HepG2 (cell line): ENCODE measurements around the gene GPR15. TPM values are rescaled to one million over a fixed set of nuclear protein-coding genes. Genes with fewer than 3 reads are reported as not detected.

Source experiments
- ATAC-seq: fragments of 200-7000 bp; cut with Tn5 transposase; 3 replicates; pipeline ENCODE4 v1.9.1; 2020; ENCODE audit warnings: mild to moderate bottlenecking, moderate library complexity
- BruUV-seq: library from RNA; stranded (reverse); fragments of 400-500 nt; replicated peaks from 2 replicates; lab custom pipeline; 2021; lab: Mats Ljungman, UMichigan
- CTCF ChIA-PET: fragments of 300-600 bp; formaldehyde crosslinking; extraction: SDS; loops from one replicate; lab custom pipeline; 2021; ENCODE audit warnings: low total read pairs, inconsistent platforms, low intra/inter-chr PET ratio; lab: Yijun Ruan, JAX
- POLR2A ChIA-PET: fragments of 350-600 bp; sonication (Branson Sonifier 250); formaldehyde crosslinking; loops from one replicate; lab custom pipeline; 2020; ENCODE audit warnings: antibody characterized with exemption, inconsistent platforms; lab: Yijun Ruan, JAX
- DNase-seq: peaks from one replicate; pipeline ENCODE4 v3.0.0-alpha.2; 2015; ENCODE audit warnings: low spot score
- FAIRE-seq: peaks from 3 replicates; lab custom pipeline; 2011; peaks lifted over from hg19 to GRCh38; lab: Jason Lieb, UNC
- H2AFZ ChIP-seq: one replicate; pipeline ENCODE4 v1.6.1; 2011; ENCODE audit warnings: low read length, inconsistent platforms
- H3K27ac ChIP-seq: fragments of 300-600 bp; 3 replicates; pipeline ENCODE4 v1.8.0; 2011; ENCODE audit warnings: mixed run types, mild to moderate bottlenecking, mixed read lengths, low read length, inconsistent platforms; ENCODE audit not compliant: insufficient read depth; ENCODE audit errors: extremely low read length
- H3K27me3 ChIP-seq, 2 experiments: fragments of 200-600 bp in 1 of 2; 2 replicates in 1 of 2; 3 replicates in 1 of 2; pipeline versions ENCODE4 v1.6.0 to v1.8.0; 2011; ENCODE audit warnings: low read length in 2 of 2, mild to moderate bottlenecking in 2 of 2, moderate library complexity in 2 of 2, inconsistent platforms in 1 of 2; ENCODE audit not compliant: insufficient read depth in 2 of 2, control insufficient read depth in 1 of 2
- H3K36me3 ChIP-seq, 2 experiments: fragments of 200-600 bp in 1 of 2; replicated peaks in 1 of 2; 2 replicates in 1 of 2; 3 replicates in 1 of 2; pipeline versions ENCODE4 v1.5.1 to v1.8.0; 2011; ENCODE audit warnings: low read length in 2 of 2, inconsistent platforms in 1 of 2; ENCODE audit not compliant: insufficient read depth in 2 of 2, control insufficient read depth in 1 of 2
- H3K4me1 ChIP-seq: 2 replicates; pipeline ENCODE4 v1.5.1; 2012; ENCODE audit warnings: low read length, inconsistent platforms; ENCODE audit not compliant: insufficient read depth
- H3K4me2 ChIP-seq: 2 replicates; pipeline ENCODE4 v1.6.0; 2011; ENCODE audit warnings: low read depth, low read length, inconsistent platforms
- H3K4me3 ChIP-seq, 3 experiments: fragments of 200-600 bp in 1 of 3; sonication (generic), shearing (Covaris generic) in 1 of 3; replicated peaks in 1 of 3; 2 replicates each; pipeline ENCODE4 v1.5.1; 2011 to 2016; ENCODE audit warnings: low read length in 3 of 3, inconsistent platforms in 2 of 3, low read depth in 2 of 3, mild to moderate bottlenecking in 2 of 3, control low read depth in 1 of 3, mixed read lengths in 1 of 3; ENCODE audit not compliant: insufficient read depth in 1 of 3
- H3K79me2 ChIP-seq: one replicate; pipeline ENCODE4 v1.6.1; 2011; ENCODE audit warnings: low read length, inconsistent platforms; ENCODE audit not compliant: insufficient read depth
- H3K9ac ChIP-seq: 2 replicates; pipeline ENCODE4 v1.6.0; 2011; ENCODE audit warnings: mild to moderate bottlenecking, low read depth, low read length, inconsistent platforms; ENCODE audit not compliant: insufficient read depth
- H3K9me3 ChIP-seq: 2 replicates; pipeline ENCODE4 v1.5.1; 2012; ENCODE audit warnings: mild to moderate bottlenecking, low read length
- H4K20me1 ChIP-seq: 2 replicates; pipeline ENCODE4 v1.6.0; 2011; ENCODE audit warnings: inconsistent platforms, mild to moderate bottlenecking, low read length, moderate library complexity; ENCODE audit not compliant: insufficient read depth
- HOXA9 ChIP-seq: sonication (generic); formaldehyde crosslinking; IDR thresholded peaks from 2 replicates; pipeline ENCODE4 v1.8.1; 2022; ENCODE audit warnings: missing genetic modification reagents, mild to moderate bottlenecking, moderate library complexity, borderline replicate concordance
- JUN ChIP-seq: sonication (generic); formaldehyde crosslinking; IDR thresholded peaks from 2 replicates; pipeline ENCODE4 v1.4.0; 2020; ENCODE audit warnings: mild to moderate bottlenecking, missing genetic modification reagents
- MED8 ChIP-seq: sonication (generic); formaldehyde crosslinking; IDR thresholded peaks from 2 replicates; pipeline ENCODE4 v1.8.1; 2023; ENCODE audit warnings: mild to moderate bottlenecking, missing genetic modification reagents; ENCODE audit not compliant: insufficient replicate concordance
- SRSF9 ChIP-seq: fragments of 200-400 bp; formaldehyde crosslinking; IDR thresholded peaks from 2 replicates; pipeline ENCODE4 v1.6.1; 2018; ENCODE audit warnings: borderline replicate concordance, mild to moderate bottlenecking, low read depth, low read length; ENCODE audit not compliant: insufficient read depth, poor library complexity, severe bottlenecking
- ZBTB21 ChIP-seq: sonication (generic); formaldehyde crosslinking; IDR thresholded peaks from 2 replicates; pipeline ENCODE4 v1.4.0; 2020; ENCODE audit warnings: missing genetic modification reagents
- ZEB1 ChIP-seq: IDR thresholded peaks from 2 replicates; pipeline ENCODE4 v1.6.1; 2012; ENCODE audit warnings: mild to moderate bottlenecking, low read depth, inconsistent platforms; ENCODE audit not compliant: insufficient replicate concordance
- ZNF20 ChIP-seq: sonication (generic); formaldehyde crosslinking; IDR thresholded peaks from 2 replicates; pipeline ENCODE4 v1.4.0; 2020; ENCODE audit warnings: mild to moderate bottlenecking, moderate library complexity, missing genetic modification reagents
- ZNF230 ChIP-seq: sonication (generic); formaldehyde crosslinking; IDR thresholded peaks from 2 replicates; pipeline ENCODE4 v1.4.0; 2020; ENCODE audit warnings: mild to moderate bottlenecking, missing genetic modification reagents
- ZNF24 ChIP-seq: fragments of 450-650 bp; IDR thresholded peaks from 2 replicates; pipeline ENCODE4 v1.6.1; 2017; ENCODE audit warnings: antibody characterized with exemption, mild to moderate bottlenecking
- ZNF484 ChIP-seq: sonication (generic); formaldehyde crosslinking; IDR thresholded peaks from 2 replicates; pipeline ENCODE4 v1.5.1; 2020; ENCODE audit warnings: mild to moderate bottlenecking, low read depth, missing genetic modification reagents, borderline replicate concordance
- ZNF567 ChIP-seq: sonication (generic); formaldehyde crosslinking; IDR thresholded peaks from 2 replicates; pipeline ENCODE4 v1.8.1; 2023; ENCODE audit warnings: mild to moderate bottlenecking, missing genetic modification reagents, borderline replicate concordance
- ZNF879 ChIP-seq: sonication (generic); formaldehyde crosslinking; IDR thresholded peaks from 2 replicates; pipeline ENCODE4 v1.8.1; 2023; ENCODE audit warnings: missing genetic modification reagents
- WGBS: methylation state at CpG from one replicate; pipeline ENCODE4 v1.1.6; 2017; ENCODE audit warnings: low lambda C conversion rate; 5-methylcytosine and 5-hydroxymethylcytosine counted together
- in situ Hi-C: cut with HindIII; loops from 2 replicates; pipeline ENCODE4 v1.10.0; 2017; ENCODE audit warnings: low pct_unique_long_range_greater_than_20kb; ENCODE audit not compliant: extremely low pct_ligation_motif_present
- intact Hi-C: fragments of 100-400 bp; cut with micrococcal nuclease; formaldehyde crosslinking; loops from one replicate; pipeline ENCODE4 v1.10.0; 2022; ENCODE audit not compliant: unreplicated experiment
- polyA plus RNA-seq, 8 experiments: library from polyadenylated mRNA; depleted of rRNA in 3 of 8; stranded (reverse) in 7 of 8; unstranded in 1 of 8; fragments of >200 nt; fragmentation: Illumina TruSeq in 4 of 8; extraction: Trizol in 4 of 8; gene quantifications; 2 replicates each; pipeline versions ENCODE4 v1.2.1 to v1.2.3, GENCODE V29; 2011 to 2016; ENCODE audit warnings: low read depth in 4 of 8, missing spikeins in 1 of 8, mixed read lengths in 1 of 8; ENCODE audit not compliant: insufficient read depth in 1 of 8
- total RNA-seq, 5 experiments: library from RNA; depleted of rRNA; stranded (reverse); fragments of >200 nt; fragmentation: Illumina TruSeq; extraction: Trizol; gene quantifications; 2 replicates each; pipeline ENCODE4 v1.2.3, GENCODE V29; 2016; ENCODE audit warnings: low read depth in 1 of 5
- TF ChIP-seq, protein P1 (sequence below): sonication (generic); formaldehyde crosslinking; IDR thresholded peaks from 2 replicates; pipeline ENCODE4 v1.4.0; 2020; ENCODE audit warnings: missing genetic modification reagents, borderline replicate concordance
- TF ChIP-seq, protein P2 (sequence below): IDR thresholded peaks from 2 replicates; pipeline ENCODE4 v1.6.1; 2018; ENCODE audit warnings: missing genetic modification reagents
- TF ChIP-seq, protein P3 (sequence below): sonication (generic); formaldehyde crosslinking; IDR thresholded peaks from 2 replicates; pipeline ENCODE4; 2020; ENCODE audit warnings: missing genetic modification reagents, mild to moderate bottlenecking, borderline replicate concordance

The GPR15 gene
- total and polyA plus RNA-seq, 2 of the 13 experiments (the other 11 are each of a cell fraction or from before 2014, with no cell fraction given): not detected

DNA sequence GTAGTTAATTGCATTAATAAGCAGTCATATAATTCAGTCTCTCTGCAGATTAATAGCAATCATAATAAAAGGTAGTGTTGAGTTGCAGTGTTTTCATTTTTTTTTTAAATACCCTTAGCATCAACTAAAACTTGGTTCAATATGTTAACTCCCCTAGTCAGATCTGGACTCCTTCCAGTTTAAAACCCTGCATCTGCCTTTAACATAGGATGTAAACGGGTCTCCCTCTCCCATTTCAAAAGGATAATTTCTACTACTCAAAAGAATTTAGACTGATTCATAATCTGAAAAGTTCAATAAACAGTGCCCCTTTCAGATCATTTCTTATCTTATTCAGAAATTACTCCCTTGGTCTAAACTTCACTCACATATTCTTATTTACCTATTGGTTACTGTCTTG lies 50.3 kb downstream of the GPR15 start:
- DNase-seq (no peak), FAIRE-seq (no peak), ATAC-seq (no peak)
- no peak for TF ChIP-seq SRSF9
- TF ChIP-seq, protein P1, sequence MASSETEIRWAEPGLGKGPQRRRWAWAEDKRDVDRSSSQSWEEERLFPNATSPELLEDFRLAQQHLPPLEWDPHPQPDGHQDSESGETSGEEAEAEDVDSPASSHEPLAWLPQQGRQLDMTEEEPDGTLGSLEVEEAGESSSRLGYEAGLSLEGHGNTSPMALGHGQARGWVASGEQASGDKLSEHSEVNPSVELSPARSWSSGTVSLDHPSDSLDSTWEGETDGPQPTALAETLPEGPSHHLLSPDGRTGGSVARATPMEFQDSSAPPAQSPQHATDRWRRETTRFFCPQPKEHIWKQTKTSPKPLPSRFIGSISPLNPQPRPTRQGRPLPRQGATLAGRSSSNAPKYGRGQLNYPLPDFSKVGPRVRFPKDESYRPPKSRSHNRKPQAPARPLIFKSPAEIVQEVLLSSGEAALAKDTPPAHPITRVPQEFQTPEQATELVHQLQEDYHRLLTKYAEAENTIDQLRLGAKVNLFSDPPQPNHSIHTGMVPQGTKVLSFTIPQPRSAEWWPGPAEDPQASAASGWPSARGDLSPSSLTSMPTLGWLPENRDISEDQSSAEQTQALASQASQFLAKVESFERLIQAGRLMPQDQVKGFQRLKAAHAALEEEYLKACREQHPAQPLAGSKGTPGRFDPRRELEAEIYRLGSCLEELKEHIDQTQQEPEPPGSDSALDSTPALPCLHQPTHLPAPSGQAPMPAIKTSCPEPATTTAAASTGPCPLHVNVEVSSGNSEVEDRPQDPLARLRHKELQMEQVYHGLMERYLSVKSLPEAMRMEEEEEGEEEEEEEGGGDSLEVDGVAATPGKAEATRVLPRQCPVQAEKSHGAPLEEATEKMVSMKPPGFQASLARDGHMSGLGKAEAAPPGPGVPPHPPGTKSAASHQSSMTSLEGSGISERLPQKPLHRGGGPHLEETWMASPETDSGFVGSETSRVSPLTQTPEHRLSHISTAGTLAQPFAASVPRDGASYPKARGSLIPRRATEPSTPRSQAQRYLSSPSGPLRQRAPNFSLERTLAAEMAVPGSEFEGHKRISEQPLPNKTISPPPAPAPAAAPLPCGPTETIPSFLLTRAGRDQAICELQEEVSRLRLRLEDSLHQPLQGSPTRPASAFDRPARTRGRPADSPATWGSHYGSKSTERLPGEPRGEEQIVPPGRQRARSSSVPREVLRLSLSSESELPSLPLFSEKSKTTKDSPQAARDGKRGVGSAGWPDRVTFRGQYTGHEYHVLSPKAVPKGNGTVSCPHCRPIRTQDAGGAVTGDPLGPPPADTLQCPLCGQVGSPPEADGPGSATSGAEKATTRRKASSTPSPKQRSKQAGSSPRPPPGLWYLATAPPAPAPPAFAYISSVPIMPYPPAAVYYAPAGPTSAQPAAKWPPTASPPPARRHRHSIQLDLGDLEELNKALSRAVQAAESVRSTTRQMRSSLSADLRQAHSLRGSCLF: no peak
- no peak for TF ChIP-seq HOXA9 (CRISPR knock-in tag)
- TF ChIP-seq ZNF484 (CRISPR knock-in tag): no peak
- TF ChIP-seq ZNF879: no peak
- no peak for TF ChIP-seq ZNF230 (CRISPR knock-in tag)
- TF ChIP-seq ZNF24: no peak
- no peak for TF ChIP-seq MED8 (CRISPR knock-in tag)
- TF ChIP-seq, protein P2, sequence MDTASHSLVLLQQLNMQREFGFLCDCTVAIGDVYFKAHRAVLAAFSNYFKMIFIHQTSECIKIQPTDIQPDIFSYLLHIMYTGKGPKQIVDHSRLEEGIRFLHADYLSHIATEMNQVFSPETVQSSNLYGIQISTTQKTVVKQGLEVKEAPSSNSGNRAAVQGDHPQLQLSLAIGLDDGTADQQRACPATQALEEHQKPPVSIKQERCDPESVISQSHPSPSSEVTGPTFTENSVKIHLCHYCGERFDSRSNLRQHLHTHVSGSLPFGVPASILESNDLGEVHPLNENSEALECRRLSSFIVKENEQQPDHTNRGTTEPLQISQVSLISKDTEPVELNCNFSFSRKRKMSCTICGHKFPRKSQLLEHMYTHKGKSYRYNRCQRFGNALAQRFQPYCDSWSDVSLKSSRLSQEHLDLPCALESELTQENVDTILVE (CRISPR knock-in tag): no peak
- no peak for TF ChIP-seq ZNF20 (CRISPR knock-in tag)
- TF ChIP-seq ZBTB21 (CRISPR knock-in tag): no peak
- TF ChIP-seq JUN (CRISPR knock-in tag): no peak
- TF ChIP-seq ZNF567 (CRISPR knock-in tag): no peak
- TF ChIP-seq, protein P3, sequence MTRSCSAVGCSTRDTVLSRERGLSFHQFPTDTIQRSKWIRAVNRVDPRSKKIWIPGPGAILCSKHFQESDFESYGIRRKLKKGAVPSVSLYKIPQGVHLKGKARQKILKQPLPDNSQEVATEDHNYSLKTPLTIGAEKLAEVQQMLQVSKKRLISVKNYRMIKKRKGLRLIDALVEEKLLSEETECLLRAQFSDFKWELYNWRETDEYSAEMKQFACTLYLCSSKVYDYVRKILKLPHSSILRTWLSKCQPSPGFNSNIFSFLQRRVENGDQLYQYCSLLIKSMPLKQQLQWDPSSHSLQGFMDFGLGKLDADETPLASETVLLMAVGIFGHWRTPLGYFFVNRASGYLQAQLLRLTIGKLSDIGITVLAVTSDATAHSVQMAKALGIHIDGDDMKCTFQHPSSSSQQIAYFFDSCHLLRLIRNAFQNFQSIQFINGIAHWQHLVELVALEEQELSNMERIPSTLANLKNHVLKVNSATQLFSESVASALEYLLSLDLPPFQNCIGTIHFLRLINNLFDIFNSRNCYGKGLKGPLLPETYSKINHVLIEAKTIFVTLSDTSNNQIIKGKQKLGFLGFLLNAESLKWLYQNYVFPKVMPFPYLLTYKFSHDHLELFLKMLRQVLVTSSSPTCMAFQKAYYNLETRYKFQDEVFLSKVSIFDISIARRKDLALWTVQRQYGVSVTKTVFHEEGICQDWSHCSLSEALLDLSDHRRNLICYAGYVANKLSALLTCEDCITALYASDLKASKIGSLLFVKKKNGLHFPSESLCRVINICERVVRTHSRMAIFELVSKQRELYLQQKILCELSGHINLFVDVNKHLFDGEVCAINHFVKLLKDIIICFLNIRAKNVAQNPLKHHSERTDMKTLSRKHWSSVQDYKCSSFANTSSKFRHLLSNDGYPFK (CRISPR knock-in tag): no peak
- no peak for TF ChIP-seq ZEB1
- H3K9me3 ChIP-seq: no peaks in the 10 kb centered on the region
- H3K4me1 ChIP-seq: no peaks in the 10 kb centered on the region
- ChIA-PET POLR2A (no interaction called here), CTCF (no interaction called here)
- no peak overlapping the region for H2AFZ ChIP-seq
- H3K27ac ChIP-seq: no peak overlapping the region
- H3K36me3 ChIP-seq: peaks cover 6 to 60% of the 10 kb centered on the region in 2 experiments
- BruUV-seq: no TSS peak
- no peak overlapping the region for H3K9ac ChIP-seq
- H3K79me2 ChIP-seq: no peaks in the 10 kb centered on the region
- intact Hi-C loops: no loop called here
- WGBS: 93% methylated on average over 1 of the region's 1 CpG
- in situ Hi-C loops: no loop called here
- no peaks in the 10 kb centered on the region for H3K27me3 ChIP-seq
- H3K4me3 ChIP-seq: no peak overlapping the region
- no peaks in the 10 kb centered on the region for H4K20me1 ChIP-seq
- H3K4me2 ChIP-seq: no peak overlapping the region
